H1 (cell line): ENCODE results near the gene RBBP8. TPM values are rescaled to one million over a fixed set of nuclear protein-coding genes. Genes with fewer than 3 reads are reported as not detected.

Source experiments
- CTCF ChIA-PET: fragments of 300-600 bp; sonication (Branson Sonifier 250); formaldehyde crosslinking; loops from one replicate; lab custom pipeline; 2021; ENCODE audit not compliant: partially characterized antibody; lab: Charles Lee
- POLR2A ChIA-PET: fragments of 300-600 bp; sonication (Branson Sonifier 250); formaldehyde crosslinking; loops from one replicate; lab custom pipeline; 2021; ENCODE audit warnings: inconsistent platforms; ENCODE audit not compliant: partially characterized antibody; lab: Charles Lee
- DNase-seq, 2 experiments: peaks; one replicate each; pipeline versions ENCODE4 v3.0.0 to v3.0.0-alpha.2; 2010 to 2022; ENCODE audit warnings: low spot score in 2 of 2, low read depth in 1 of 2, mixed read lengths in 1 of 2
- FAIRE-seq: peaks from 2 replicates; lab custom pipeline; 2011; peaks lifted over from hg19 to GRCh38; lab: Jason Lieb, UNC
- H2AFZ ChIP-seq: 2 replicates; pipeline ENCODE4 v1.8.1; 2012; ENCODE audit warnings: low read length, inconsistent platforms
- H2AK5ac ChIP-seq: 2 replicates; pipeline ENCODE4 v1.6.1; 2013; ENCODE audit warnings: low read depth, low read length
- H2BK120ac ChIP-seq: replicated peaks from 2 replicates; pipeline ENCODE3; 2013; ENCODE audit warnings: low read depth, low read length, inconsistent platforms
- H2BK12ac ChIP-seq: 2 replicates; pipeline ENCODE4 v1.6.1; 2013; ENCODE audit warnings: low read depth, low read length
- H2BK15ac ChIP-seq: 2 replicates; pipeline ENCODE4 v1.6.1; 2013; ENCODE audit warnings: low read length
- H2BK20ac ChIP-seq: 2 replicates; pipeline ENCODE4 v1.6.1; 2013; ENCODE audit warnings: low read length
- H2BK5ac ChIP-seq: 2 replicates; pipeline ENCODE4 v1.6.1; 2013; ENCODE audit warnings: low read depth, low read length
- H3K14ac ChIP-seq: 2 replicates; pipeline ENCODE4 v1.6.1; 2013; ENCODE audit warnings: inconsistent platforms; ENCODE audit not compliant: insufficient read length
- H3K18ac ChIP-seq: 2 replicates; pipeline ENCODE4 v1.6.1; 2013; ENCODE audit warnings: low read length; ENCODE audit errors: extremely low read depth
- H3K23ac ChIP-seq: 2 replicates; pipeline ENCODE4 v1.6.1; 2013; ENCODE audit warnings: inconsistent platforms; ENCODE audit not compliant: insufficient read length
- H3K23me2 ChIP-seq: 2 replicates; pipeline ENCODE4 v1.6.1; 2013; ENCODE audit warnings: low read depth, low read length
- H3K27ac ChIP-seq: 2 replicates; pipeline ENCODE4 v1.6.1; 2011; ENCODE audit warnings: low read depth, low read length, inconsistent platforms
- H3K27me3 ChIP-seq, 4 experiments: replicated peaks in 1 of 4; 1 replicate in 1 of 4; 2 replicates in 3 of 4; pipeline versions ENCODE4 v1.6.1 to v1.8.1; 2011 to 2013; ENCODE audit warnings: low read length in 3 of 4, mild to moderate bottlenecking in 3 of 4, inconsistent platforms in 2 of 4, mixed read lengths in 2 of 4, moderate library complexity in 1 of 4; ENCODE audit not compliant: control insufficient read depth in 3 of 4, insufficient read depth in 3 of 4; ENCODE audit errors: extremely low read depth in 1 of 4
- H3K36me3 ChIP-seq, 4 experiments: 2 replicates each; pipeline versions ENCODE4 v1.6.1 to v1.8.1; 2011 to 2013; ENCODE audit warnings: mild to moderate bottlenecking in 4 of 4, low read length in 3 of 4, moderate library complexity in 2 of 4, control low read depth in 1 of 4, inconsistent platforms in 1 of 4; ENCODE audit not compliant: insufficient read depth in 4 of 4, control insufficient read depth in 2 of 4
- H3K4ac ChIP-seq: replicated peaks from 2 replicates; pipeline ENCODE3; 2013; ENCODE audit warnings: low read length, low read depth, mixed read lengths, inconsistent platforms; ENCODE audit not compliant: insufficient read length
- H3K4me1 ChIP-seq, 4 experiments: replicated peaks in 1 of 4; 1 replicate in 1 of 4; 2 replicates in 3 of 4; pipeline versions ENCODE4 v1.6.1 to v1.8.1; 2011 to 2013; ENCODE audit warnings: low read length in 3 of 4, inconsistent platforms in 2 of 4, mixed read lengths in 1 of 4; ENCODE audit not compliant: insufficient read depth in 4 of 4, control insufficient read depth in 3 of 4
- H3K4me2 ChIP-seq, 2 experiments: 2 replicates each; pipeline versions ENCODE4 v1.6.1 to v1.8.1; 2011 to 2013; ENCODE audit warnings: low read depth in 2 of 2, low read length in 2 of 2, control low read depth in 1 of 2, inconsistent platforms in 1 of 2, mild to moderate bottlenecking in 1 of 2; ENCODE audit not compliant: insufficient read depth in 1 of 2
- H3K4me3 ChIP-seq, 4 experiments: fragments of 200-600, 300-600 bp in 1 of 4; sonication (generic), shearing (Covaris generic), sonication (Bioruptor Twin) in 1 of 4; 2 replicates each; pipeline versions ENCODE4 v1.5.1 to v1.8.1; 2011 to 2016; ENCODE audit warnings: low read length in 4 of 4, low read depth in 3 of 4, control low read depth in 2 of 4, inconsistent platforms in 2 of 4, mild to moderate bottlenecking in 2 of 4, mixed read lengths in 1 of 4, moderate library complexity in 1 of 4; ENCODE audit not compliant: insufficient read depth in 2 of 4; ENCODE audit errors: extremely low read depth in 1 of 4
- H3K56ac ChIP-seq: replicated peaks from 2 replicates; pipeline ENCODE3; 2013; ENCODE audit warnings: low read depth, mild to moderate bottlenecking, mixed read lengths, low read length, inconsistent platforms; ENCODE audit not compliant: insufficient read length
- H3K79me1 ChIP-seq: 2 replicates; pipeline ENCODE4 v1.6.1; 2013; ENCODE audit warnings: low read depth, low read length, control low read depth
- H3K79me2 ChIP-seq, 2 experiments: 2 replicates each; pipeline versions ENCODE4 v1.6.1 to v1.8.1; 2012 to 2013; ENCODE audit warnings: low read length in 2 of 2, mild to moderate bottlenecking in 2 of 2, inconsistent platforms in 1 of 2; ENCODE audit not compliant: insufficient read depth in 2 of 2, control insufficient read depth in 1 of 2
- H3K9ac ChIP-seq, 4 experiments: replicated peaks in 1 of 4; 1 replicate in 1 of 4; 2 replicates in 3 of 4; pipeline versions ENCODE4 v1.6.1 to v1.8.1; 2011 to 2013; ENCODE audit warnings: low read depth in 3 of 4, low read length in 3 of 4, control low read depth in 2 of 4, mild to moderate bottlenecking in 2 of 4, moderate library complexity in 2 of 4, inconsistent platforms in 1 of 4; ENCODE audit errors: extremely low read depth in 1 of 4
- H3K9me3 ChIP-seq, 2 experiments: 2 replicates each; pipeline versions ENCODE4 v1.6.1 to v1.8.1; 2012 to 2013; ENCODE audit warnings: mild to moderate bottlenecking in 2 of 2, moderate library complexity in 2 of 2, control low read depth in 1 of 2, inconsistent platforms in 1 of 2, low read depth in 1 of 2, low read length in 1 of 2, mixed read lengths in 1 of 2; ENCODE audit not compliant: insufficient read depth in 2 of 2
- H4K20me1 ChIP-seq, 2 experiments: replicated peaks in 1 of 2; 2 replicates each; pipeline versions ENCODE3 to v1.8.1; 2011 to 2013; ENCODE audit warnings: inconsistent platforms in 2 of 2, low read length in 2 of 2, mild to moderate bottlenecking in 1 of 2; ENCODE audit not compliant: insufficient read depth in 2 of 2, control insufficient read depth in 1 of 2
- H4K5ac ChIP-seq: 2 replicates; pipeline ENCODE4 v1.6.1; 2013; ENCODE audit warnings: low read length, low read depth, mixed read lengths, inconsistent platforms; ENCODE audit not compliant: insufficient read length
- H4K8ac ChIP-seq: 2 replicates; pipeline ENCODE4 v1.8.0; 2013; ENCODE audit warnings: mild to moderate bottlenecking, moderate library complexity, low read length, inconsistent platforms; ENCODE audit not compliant: insufficient read depth; ENCODE audit errors: extremely low read depth
- H4K91ac ChIP-seq: replicated peaks from 2 replicates; pipeline ENCODE3; 2013; ENCODE audit warnings: low read length, mixed read lengths, inconsistent platforms; ENCODE audit not compliant: insufficient read length
- BRCA1 ChIP-seq: IDR thresholded peaks from 2 replicates; pipeline ENCODE4 v1.6.1; 2012; ENCODE audit warnings: low read depth, low read length, improper control_type of control experiment
- CEBPB ChIP-seq: IDR thresholded peaks from 2 replicates; pipeline ENCODE4 v1.6.1; 2012; ENCODE audit warnings: low read depth, low read length
- CHD1 ChIP-seq: IDR thresholded peaks from 2 replicates; pipeline ENCODE4 v1.6.1; 2012; ENCODE audit warnings: low read depth, low read length, improper control_type of control experiment
- CTBP2 ChIP-seq: IDR thresholded peaks from 2 replicates; pipeline ENCODE4 v1.7.0; 2011; ENCODE audit warnings: borderline replicate concordance, mild to moderate bottlenecking, moderate library complexity, mixed read lengths, low read length; ENCODE audit not compliant: insufficient read depth, insufficient read length
- JUND ChIP-seq: IDR thresholded peaks from 2 replicates; pipeline ENCODE4 v1.6.1; 2011; ENCODE audit warnings: mild to moderate bottlenecking, improper control_type of control experiment, low read length
- KDM5A ChIP-seq: fragments of 200-600 bp; IDR thresholded peaks from 2 replicates; pipeline ENCODE4 v1.7.1; 2012; ENCODE audit warnings: mild to moderate bottlenecking, low read length, inconsistent platforms, mixed read lengths
- POU5F1 ChIP-seq: IDR thresholded peaks from 2 replicates; pipeline ENCODE4 v1.6.1; 2011; ENCODE audit warnings: low read depth, mild to moderate bottlenecking, low read length, moderate library complexity
- RFX5 ChIP-seq: IDR thresholded peaks from 2 replicates; pipeline ENCODE4 v1.6.1; 2011; ENCODE audit warnings: low read depth, low read length, improper control_type of control experiment, borderline replicate concordance
- SAP30 ChIP-seq: fragments of 300-600 bp; sonication (generic); IDR thresholded peaks from 2 replicates; pipeline ENCODE4 v1.7.1; 2012; ENCODE audit warnings: low read length, moderate library complexity, mild to moderate bottlenecking, inconsistent platforms; ENCODE audit not compliant: insufficient read depth, insufficient replicate concordance
- SIRT6 ChIP-seq: IDR thresholded peaks from one replicate; pipeline ENCODE4 v1.7.1; 2012; ENCODE audit warnings: low read length, inconsistent platforms
- TBP ChIP-seq: IDR thresholded peaks from 2 replicates; pipeline ENCODE4 v1.6.1; 2011; ENCODE audit warnings: low read depth, low read length, improper control_type of control experiment
- TCF12 ChIP-seq: IDR thresholded peaks from 2 replicates; pipeline ENCODE4 v1.6.1; 2011; ENCODE audit warnings: low read depth, mild to moderate bottlenecking, low read length
- YY1 ChIP-seq: IDR thresholded peaks from 2 replicates; pipeline ENCODE4 v1.6.1; 2011; ENCODE audit warnings: low read depth, mild to moderate bottlenecking, low read length
- WGBS, 2 experiments: shearing (Covaris generic) in 1 of 2; methylation state at CpG; one replicate each; pipeline versions ENCODE4 v1.1.6 to v1.1.7; 2013 to 2015; ENCODE audit warnings: low lambda C conversion rate in 2 of 2, mixed read lengths in 2 of 2, inconsistent platforms in 1 of 2, low coverage in 1 of 2, missing lambda C conversion rate in 1 of 2; ENCODE audit not compliant: insufficient replicate concordance in 2 of 2, insufficient coverage in 1 of 2, insufficient read length in 1 of 2; ENCODE audit errors: extremely low coverage in 1 of 2, missing lambda C conversion rate in 1 of 2; 5-methylcytosine and 5-hydroxymethylcytosine counted together
- polyA plus RNA-seq, 7 experiments: library from polyadenylated mRNA; depleted of rRNA in 3 of 7; stranded (reverse) in 5 of 7; unstranded in 2 of 7; fragments of >200 nt in 5 of 7; fragments of 200-250 nt in 2 of 7; gene quantifications; 1 replicate in 5 of 7; 2 replicates in 1 of 7; 4 replicates in 1 of 7; pipeline versions ENCODE4 v1.2.1 to v1.2.3, GENCODE V29; 2011 to 2013; ENCODE audit warnings: missing spikeins in 2 of 7, mixed read lengths in 2 of 7
- total RNA-seq: library from RNA; stranded (reverse); fragmentation: NEBNext Ultra II Directional; extraction: Animal tissue kit (Norgen Biotek cat#: 25700); gene quantifications from 2 replicates; pipeline ENCODE4 v1.2.1, GENCODE V29; 2021

The RBBP8 gene
- total and polyA plus RNA-seq, 2 of the 8 experiments (the other 6 are each of a cell fraction or from before 2014, with no cell fraction given), result 16.1 to 65.8 TPM

DNA sequence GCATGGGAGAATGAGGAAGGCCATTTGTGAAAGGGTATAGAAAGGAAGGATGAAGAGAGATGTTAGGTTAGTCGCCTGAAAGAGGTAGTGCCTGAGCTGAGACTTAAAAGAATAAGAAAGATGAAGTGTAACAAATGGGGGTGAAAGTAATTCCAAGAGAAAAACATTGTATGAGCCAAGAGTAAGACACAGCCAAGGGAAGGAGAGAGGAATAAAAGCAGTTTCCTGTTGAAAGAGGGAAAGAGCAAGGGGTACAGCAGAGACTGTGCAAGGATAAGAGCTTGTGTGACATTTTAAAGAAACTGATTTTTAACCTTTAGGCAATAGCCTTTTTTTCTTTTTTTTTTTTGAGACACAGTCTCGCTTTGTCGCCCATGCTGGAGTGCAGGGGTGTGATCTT is 4.8 kb upstream of the RBBP8 start:
- H2BK20ac ChIP-seq, result no peak overlapping the region
- no peaks in the 10 kb centered on the region for H3K79me1 ChIP-seq
- H3K4me2 ChIP-seq, result no peak overlapping the region
- no peak overlapping the region for H3K23ac ChIP-seq
- POLR2A ChIA-PET, result interaction anchor here (1.2 to 1.5 kb wide), 2 partner anchors 13 to 81 kb away, joined by 5 to 6 read pairs; no protein-coding TSS in a partner anchor
- no peak overlapping the region for H3K18ac ChIP-seq
- no peak overlapping the region for H4K91ac ChIP-seq
- H2AK5ac ChIP-seq, result no peak overlapping the region
- no peak overlapping the region for H3K9ac ChIP-seq
- no peak overlapping the region for H3K4ac ChIP-seq
- H3K4me1 ChIP-seq, result no peaks in the 10 kb centered on the region
- peaks cover 3% of the 10 kb centered on the region; the same call in 1 of the 2 replicates for H3K23me2 ChIP-seq
- no peaks in the 10 kb centered on the region for H3K27me3 ChIP-seq
- H4K8ac ChIP-seq, result no peak overlapping the region
- H3K36me3 ChIP-seq, result no peaks in the 10 kb centered on the region
- H3K27ac ChIP-seq, result no peak overlapping the region
- no peak overlapping the region for H2AFZ ChIP-seq
- DNase-seq (no peak), FAIRE-seq (no peak)
- H3K4me3 ChIP-seq, result no peak overlapping the region
- CTCF ChIA-PET, result interaction anchor here (0.8 to 3.6 kb wide), 6 partner anchors 8 to 126 kb away, joined by 3 to 29 read pairs (median 10); no protein-coding TSS in a partner anchor
- H4K5ac ChIP-seq, result no peak overlapping the region
- no peak overlapping the region for H2BK5ac ChIP-seq
- H2BK120ac ChIP-seq, result no peak overlapping the region
- H3K14ac ChIP-seq, result no peak overlapping the region
- H2BK15ac ChIP-seq, result no peak overlapping the region
- WGBS, 2 experiments, result 85 to 100% methylated on average over 1 to 3 of the region's 3 CpGs
- H3K79me2 ChIP-seq, result no peaks in the 10 kb centered on the region
- no peaks in the 10 kb centered on the region for H3K9me3 ChIP-seq
- no peak overlapping the region for H2BK12ac ChIP-seq
- H4K20me1 ChIP-seq, result no peaks in the 10 kb centered on the region
- TF ChIP-seq SIRT6, result no peak
- no peak for TF ChIP-seq BRCA1
- no peak for TF ChIP-seq YY1
- TF ChIP-seq CHD1, result no peak
- TF ChIP-seq RFX5, result no peak
- TF ChIP-seq TCF12, result no peak
- TF ChIP-seq KDM5A, result no peak
- no peak for TF ChIP-seq CTBP2
- TF ChIP-seq TBP, result no peak
- TF ChIP-seq SAP30, result no peak
- TF ChIP-seq POU5F1, result no peak
- TF ChIP-seq CEBPB, result no peak
- no peak for TF ChIP-seq JUND
- no peak overlapping the region for H3K56ac ChIP-seq
